ENCODE results near the gene FAM83G.
A peak's percentile ranks its signal among the peaks of the same experiment; 100 is the strongest.

Gene FAM83G

DNA sequence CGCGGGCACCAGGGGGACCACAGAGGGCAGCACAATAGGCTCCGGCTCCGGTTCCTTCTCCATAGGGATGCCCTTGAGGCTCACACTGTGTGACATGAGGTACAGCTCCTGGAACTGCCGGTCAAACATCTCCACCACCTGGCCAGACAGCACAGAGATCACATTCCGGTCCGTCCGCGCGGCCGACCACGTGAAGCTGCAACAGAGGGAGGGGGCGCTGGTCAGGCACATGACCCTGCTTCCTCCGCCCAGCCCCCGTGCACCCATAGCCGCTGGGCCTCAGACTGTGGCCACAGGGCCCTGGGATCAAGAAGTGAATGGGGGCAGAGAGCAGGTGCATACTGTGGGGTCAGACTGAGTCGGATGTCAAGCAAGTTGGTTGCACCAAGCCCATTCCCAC is 25.9 kb downstream of the FAM83G start:
- DNase-seq (ENCODE audit: low read depth), result no peak

DNA sequence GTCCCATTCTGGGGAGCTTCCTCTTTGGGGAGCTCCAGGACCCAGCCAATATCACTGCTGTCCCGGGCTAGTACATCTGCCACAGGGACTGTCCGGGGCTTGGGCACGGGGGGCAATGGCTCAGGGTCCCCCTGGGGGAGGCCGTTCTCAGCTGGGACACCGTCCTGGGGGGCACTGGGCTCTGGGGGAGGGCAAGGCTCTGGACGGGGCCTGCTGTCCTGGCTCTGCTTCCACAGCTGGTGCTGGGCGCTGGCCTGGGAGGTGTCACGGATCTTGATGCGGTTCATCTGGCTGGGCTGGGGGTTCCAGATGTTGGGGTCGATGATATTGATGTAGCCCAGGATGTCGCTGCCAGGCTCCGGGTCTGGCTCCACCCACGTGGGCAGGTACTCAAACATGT is 26.5 kb downstream of the FAM83G start:
- no peak for DNase-seq (ENCODE audit: low read depth)
- TF ChIP-seq, protein P1, sequence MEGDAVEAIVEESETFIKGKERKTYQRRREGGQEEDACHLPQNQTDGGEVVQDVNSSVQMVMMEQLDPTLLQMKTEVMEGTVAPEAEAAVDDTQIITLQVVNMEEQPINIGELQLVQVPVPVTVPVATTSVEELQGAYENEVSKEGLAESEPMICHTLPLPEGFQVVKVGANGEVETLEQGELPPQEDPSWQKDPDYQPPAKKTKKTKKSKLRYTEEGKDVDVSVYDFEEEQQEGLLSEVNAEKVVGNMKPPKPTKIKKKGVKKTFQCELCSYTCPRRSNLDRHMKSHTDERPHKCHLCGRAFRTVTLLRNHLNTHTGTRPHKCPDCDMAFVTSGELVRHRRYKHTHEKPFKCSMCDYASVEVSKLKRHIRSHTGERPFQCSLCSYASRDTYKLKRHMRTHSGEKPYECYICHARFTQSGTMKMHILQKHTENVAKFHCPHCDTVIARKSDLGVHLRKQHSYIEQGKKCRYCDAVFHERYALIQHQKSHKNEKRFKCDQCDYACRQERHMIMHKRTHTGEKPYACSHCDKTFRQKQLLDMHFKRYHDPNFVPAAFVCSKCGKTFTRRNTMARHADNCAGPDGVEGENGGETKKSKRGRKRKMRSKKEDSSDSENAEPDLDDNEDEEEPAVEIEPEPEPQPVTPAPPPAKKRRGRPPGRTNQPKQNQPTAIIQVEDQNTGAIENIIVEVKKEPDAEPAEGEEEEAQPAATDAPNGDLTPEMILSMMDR (IDR thresholded peaks at IDR 0.05; ENCODE audit: insufficient read depth, low read depth, low read length, missing control alignments), result no peak
- no peak overlapping the region for H3K4me3 ChIP-seq (ENCODE audit: low read length)

More for the DNA sequence above, 25.9 kb downstream of the FAM83G start:
- no peak overlapping the region for H3K4me3 ChIP-seq (ENCODE audit: low read length)
- TF ChIP-seq, protein P1 (IDR thresholded peaks at IDR 0.05; ENCODE audit: insufficient read depth, low read depth, low read length, missing control alignments), result no peak

DNA sequence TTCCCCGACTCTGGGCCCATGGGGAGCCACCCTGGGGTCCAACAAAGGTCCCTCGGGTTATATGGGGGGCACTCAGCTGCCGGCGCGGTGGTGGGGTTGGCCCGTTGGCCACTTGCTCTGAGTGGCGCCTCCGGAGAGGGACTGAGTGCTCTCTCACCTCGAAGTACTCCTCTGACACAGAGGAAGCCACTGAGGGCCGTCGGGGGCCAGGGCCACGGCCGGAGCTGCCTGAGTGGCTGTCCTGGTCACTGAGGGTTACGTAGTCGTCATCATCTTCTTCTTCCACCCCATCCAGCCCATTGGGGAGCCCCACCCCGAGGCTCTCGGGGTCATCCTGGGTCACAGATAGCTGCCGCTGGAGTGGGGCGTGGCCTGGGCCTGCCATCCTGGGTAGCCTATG is 26.9 kb downstream of the FAM83G start:
- no peak for DNase-seq (ENCODE audit: low read depth)
- H3K4me3 ChIP-seq (ENCODE audit: low read length), result no peak overlapping the region
- TF ChIP-seq, protein P1 (IDR thresholded peaks at IDR 0.05; ENCODE audit: insufficient read depth, low read depth, low read length, missing control alignments), result no peak

DNA sequence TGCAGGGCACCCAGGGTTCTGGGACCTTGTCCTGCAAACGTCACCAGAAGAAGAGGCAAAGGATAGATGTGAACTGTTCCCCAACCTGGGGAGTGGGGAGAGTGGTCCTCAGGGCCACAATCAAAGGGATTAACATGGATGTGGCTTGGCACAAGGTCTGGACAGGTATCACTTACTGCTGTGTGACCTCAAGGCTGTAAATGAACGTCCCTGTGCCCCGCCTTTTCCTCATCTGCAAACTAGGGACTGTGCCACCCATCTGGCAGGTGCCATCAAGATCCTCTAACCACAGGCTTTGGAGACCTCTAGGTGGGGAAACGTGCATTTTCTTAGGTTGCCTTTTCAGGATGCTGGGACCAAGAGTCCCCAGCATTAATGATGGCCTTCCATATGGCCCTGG is 27.5 kb downstream of the FAM83G start:
- no peak overlapping the region for H3K4me3 ChIP-seq (ENCODE audit: low read length)
- TF ChIP-seq, protein P1 (IDR thresholded peaks at IDR 0.05; ENCODE audit: insufficient read depth, low read depth, low read length, missing control alignments), result no peak
- no peak for DNase-seq (ENCODE audit: low read depth)

DNA sequence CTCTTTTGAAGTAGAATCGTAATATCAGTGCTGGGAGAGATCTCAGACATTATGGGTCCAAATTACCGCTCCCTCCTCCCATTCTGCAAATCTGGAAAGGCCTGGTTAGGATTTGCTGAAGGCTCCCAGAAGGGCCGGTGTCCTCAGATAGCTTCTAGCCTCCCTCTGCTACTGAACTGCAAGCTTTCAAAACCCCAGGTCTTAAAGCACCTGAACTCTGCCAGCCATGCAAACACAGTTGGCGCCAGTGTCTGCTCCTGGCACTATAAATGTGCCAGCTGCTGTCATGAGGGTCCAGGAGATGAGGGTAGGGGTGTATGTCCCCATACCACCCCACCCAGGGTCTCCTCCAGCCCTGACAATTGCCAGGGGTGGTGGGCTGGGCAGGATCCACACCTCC is 28.4 kb downstream of the FAM83G start:
- TF ChIP-seq, protein P1 (IDR thresholded peaks at IDR 0.05; ENCODE audit: insufficient read depth, low read depth, low read length, missing control alignments), result no peak
- DNase-seq (ENCODE audit: low read depth), result no peak
- H3K4me3 ChIP-seq (ENCODE audit: low read length), result no peak overlapping the region

DNA sequence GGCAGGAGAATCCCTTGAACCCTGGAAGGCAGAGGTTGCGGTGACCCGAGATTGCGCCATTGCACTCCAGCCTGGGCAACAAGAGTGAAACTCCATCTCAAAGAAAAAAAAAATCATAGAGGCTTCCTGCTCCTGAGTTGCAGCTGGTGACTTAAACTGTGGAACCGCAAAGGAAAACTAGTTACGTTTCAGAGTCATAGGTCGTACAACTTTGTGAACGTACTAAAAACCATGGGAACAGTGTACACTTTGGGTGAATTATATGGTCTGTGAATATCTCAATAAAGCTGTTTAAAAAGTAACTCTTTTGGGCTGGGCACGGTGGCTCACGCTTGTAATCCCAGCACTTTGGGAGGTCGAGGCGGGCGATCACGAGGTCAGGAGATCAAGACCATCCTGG is 29.0 kb downstream of the FAM83G start:
- TF ChIP-seq, protein P1 (IDR thresholded peaks at IDR 0.05; ENCODE audit: insufficient read depth, low read depth, low read length, missing control alignments), result no peak
- DNase-seq (ENCODE audit: low read depth), result no peak
- no peak overlapping the region for H3K4me3 ChIP-seq (ENCODE audit: low read length)

DNA sequence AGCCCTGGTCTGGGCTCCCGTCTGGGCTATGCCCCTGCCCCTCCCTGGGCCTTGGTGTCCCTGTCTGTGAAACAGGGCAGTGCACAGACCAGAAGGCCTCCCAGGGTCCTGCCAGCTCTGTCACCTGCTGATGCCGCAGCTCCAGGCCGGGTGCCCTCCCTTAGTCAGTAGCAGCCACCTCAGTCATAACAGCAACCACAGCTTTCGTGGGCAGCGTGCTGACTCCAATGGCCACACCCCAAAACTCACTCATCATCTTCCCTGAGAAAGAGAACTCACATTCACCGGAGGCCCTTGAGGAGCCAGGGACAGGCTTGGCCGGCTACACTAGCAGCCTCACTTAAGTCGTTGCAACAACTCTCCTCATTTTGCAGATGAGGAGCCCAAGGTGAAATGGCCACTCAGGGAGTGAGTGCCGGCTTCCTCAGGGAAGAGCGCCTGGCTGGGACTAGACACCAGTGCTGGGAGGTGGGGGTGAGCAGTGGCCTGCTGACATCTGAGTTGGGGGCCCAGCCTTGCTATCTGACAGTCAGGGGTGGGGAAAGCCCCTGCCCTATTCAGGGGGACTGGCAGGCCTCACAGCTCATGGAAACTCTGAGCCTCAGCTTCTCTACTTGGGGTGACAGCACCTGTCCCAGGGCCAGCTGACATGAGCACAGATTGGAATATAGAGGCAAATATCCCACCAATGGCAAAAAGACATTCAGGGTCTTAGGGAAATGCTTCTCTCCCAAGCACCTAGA is 30.0 kb downstream of the FAM83G start:
- TF ChIP-seq, protein P1 (IDR thresholded peaks at IDR 0.05; ENCODE audit: insufficient read depth, low read depth, low read length, missing control alignments), result no peak
- peak; percentile 91 for DNase-seq (ENCODE audit: low read depth)
- H3K4me3 ChIP-seq (ENCODE audit: low read length), result no peak overlapping the region
